OCI-LY3 (cell line): ENCODE results near the gene EEF1AKMT3.

Experiments used
- CTCF ChIP-seq: fragments of 200-600, 300-600 bp; sonication (generic); IDR thresholded peaks from 2 replicates; pipeline ENCODE4 v1.5.1; 2014; ENCODE audit warnings: antibody characterized with exemption, low read length, low read depth
- EZH2phosphoT487 ChIP-seq: fragments of 200-600 bp; shearing (Covaris generic); IDR thresholded peaks from 2 replicates; pipeline ENCODE4 v1.6.1; 2018; ENCODE audit warnings: antibody characterized with exemption, mixed run types, low read depth

GRCh38 chr12:57732270-57732669, 40.1 kb upstream of the EEF1AKMT3 start:
- TF ChIP-seq CTCF (no peak), EZH2phosphoT487 (no peak)
